Left colon (tissue), 2 donors: ENCODE data around the gene XK. TPM values are rescaled to one million over a fixed set of nuclear protein-coding genes. Genes with fewer than 3 reads are reported as not detected.
"Not testable (repeated sequence)": the region's sequence is repeated elsewhere in the genome, so short reads cannot be mapped to it uniquely, and the experiment has no call there.

Experiments
- ATAC-seq: fragments of 200-7000 bp; cut with Tn5 transposase; one replicate; pipeline ENCODE4 v1.9.1; 2020; ENCODE audit warnings: mild to moderate bottlenecking, moderate library complexity
- DNase-seq, 2 donors: peaks; one replicate each; pipeline ENCODE4 v3.0.0-alpha.2; 2020
- intact Hi-C, 2 donors: fragments of 100-400 bp; cut with DNase I in 1 of 2; cut with micrococcal nuclease in 1 of 2; formaldehyde crosslinking; loops; one replicate each; pipeline versions ENCODE4 v1.11.2 to v1.14.0; 2022; cut with DNase I, micrococcal nuclease
- long read RNA-seq: library from polyadenylated mRNA; unstranded; transcript quantifications from one replicate; pipeline ENCODE4 v2.0.0, GENCODE V29; 2021
- total RNA-seq, 2 donors: library from RNA; stranded (reverse); fragmentation: NEBNext Ultra II Directional; extraction: Animal tissue kit (Norgen Biotek cat#: 25700); gene quantifications; one replicate each; pipeline ENCODE4 v1.2.1, GENCODE V29; 2021
- donor health status: DM: no; HTN: no; CAD: no.
- donor health status: DM: yes; HTN: yes; CAD: no.

Gene XK
- total RNA-seq: 10 to 100 TPM; 26.7 to 34.3 TPM
- long read RNA-seq, full-length matches to known transcripts: 65 of 82 reads
- long read RNA-seq, partial matches to known transcripts: 14 of 82 reads
- long read RNA-seq, other reads (novel, unspliced or antisense): 3 of 82 reads

- intact Hi-C loops: no loop called here
- DNase-seq: peak; percentile 67 to 70
- ATAC-seq: peak; percentile 82
These were observed at the start of gene XK for GRCh38 chrX:37685381-37686359. TSS of gene XK (plus strand) at chrX:37685791. CDS start at chrX:37685962, 171 bp downstream.

GRCh38 chrX:37638047-37638446, 47.5 kb upstream of the XK start:
- ATAC-seq (no peak), DNase-seq (no peak)
- intact Hi-C loops: no loop called here

- DNase-seq (no peak), ATAC-seq (no peak)
- intact Hi-C loops: no loop called here
These were observed 45.4 kb upstream of the XK start for GRCh38 chrX:37640142-37640541.

- intact Hi-C loops: no loop called here
- ATAC-seq (no peak), DNase-seq (no peak)
These were observed 43.7 kb upstream of the XK start for GRCh38 chrX:37641859-37642258.

- intact Hi-C loops: no loop called here
- ATAC-seq: peak; percentile 89
- no peak for DNase-seq
These were observed 40.9 kb upstream of the XK start for GRCh38 chrX:37644381-37645305.

GRCh38 chrX:37646254-37646653, 39.3 kb upstream of the XK start:
- intact Hi-C loops: no loop called here
- ATAC-seq: peak; percentile 54
- DNase-seq: no peak

GRCh38 chrX:37650879-37651278, 34.7 kb upstream of the XK start:
- intact Hi-C loops, ATAC-seq, DNase-seq: not testable (repeated sequence)

GRCh38 chrX:37651921-37652452, 33.6 kb upstream of the XK start:
- DNase-seq (peak in 1 of 2 donors; percentile 7), ATAC-seq (no peak)
- intact Hi-C loops: no loop called here

GRCh38 chrX:37652589-37653231, 32.9 kb upstream of the XK start:
- ATAC-seq (no peak), DNase-seq (no peak)
- intact Hi-C loops: no loop called here

GRCh38 chrX:37653397-37654085, 32.0 kb upstream of the XK start:
- DNase-seq: no peak
- ATAC-seq: no peak
- intact Hi-C loops: no loop called here

- ATAC-seq: no peak
- no peak for DNase-seq
- intact Hi-C loops: no loop called here
These were observed 27.1 kb upstream of the XK start for GRCh38 chrX:37658343-37659030.

- ATAC-seq: no peak
- no peak for DNase-seq
- intact Hi-C loops: no loop called here
These were observed 26.5 kb upstream of the XK start for GRCh38 chrX:37659047-37659446.

- DNase-seq: no peak
- no peak for ATAC-seq
- intact Hi-C loops: no loop called here
These were observed 23.4 kb upstream of the XK start for GRCh38 chrX:37662181-37662580.

GRCh38 chrX:37666516-37666915, 19.1 kb upstream of the XK start:
- ATAC-seq (no peak), DNase-seq (no peak)
- intact Hi-C loops: no loop called here

GRCh38 chrX:37667141-37667540, 18.4 kb upstream of the XK start:
- ATAC-seq (no peak), DNase-seq (no peak)
- intact Hi-C loops: no loop called here

- intact Hi-C loops: no loop called here
- peak; percentile 73 for ATAC-seq
- DNase-seq: no peak
These were observed 13.0 kb upstream of the XK start for GRCh38 chrX:37672563-37672962.

GRCh38 chrX:37676811-37677210, 8.8 kb upstream of the XK start:
- ATAC-seq (no peak), DNase-seq (no peak)
- intact Hi-C loops: no loop called here

GRCh38 chrX:37677243-37677642, 8.3 kb upstream of the XK start:
- DNase-seq (no peak), ATAC-seq (peak; percentile 74)
- intact Hi-C loops: no loop called here
